ENCODE measurements around the gene NMD3. TPM values are rescaled to one million over a fixed set of nuclear protein-coding genes. Genes with fewer than 3 reads are reported as not detected.

The NMD3 gene
- polyA plus RNA-seq, 1 donor from 2014 or later = 25.3 TPM

DNA sequence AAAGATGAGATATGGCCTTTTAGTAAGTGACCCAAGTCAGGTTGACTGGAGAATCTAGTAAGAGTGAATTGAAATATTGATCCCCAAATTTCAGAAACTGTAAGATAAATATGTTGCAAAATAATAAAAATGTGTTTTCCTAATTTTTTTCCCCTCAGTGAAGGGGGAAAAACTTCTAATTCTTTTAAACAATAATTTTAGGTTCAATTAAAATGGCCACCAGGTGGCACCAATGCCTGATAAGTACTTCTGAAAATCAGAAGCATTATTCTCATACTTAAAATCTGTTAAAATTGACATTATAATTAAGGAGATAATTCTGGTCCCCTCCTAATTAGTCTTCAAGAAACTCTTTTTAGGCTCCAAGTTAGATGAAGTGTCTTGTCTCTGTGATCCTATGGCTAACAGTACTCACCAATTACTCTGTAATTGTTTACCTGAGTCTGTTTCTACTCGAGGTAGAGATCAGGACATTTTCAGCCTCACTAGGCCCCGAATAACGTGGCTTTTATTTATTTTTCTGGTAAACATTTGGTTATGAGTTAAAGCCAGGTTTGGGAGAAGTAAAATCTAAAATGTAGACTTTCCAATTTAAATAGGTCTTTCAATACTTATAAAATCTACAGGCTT lies 52.6 kb downstream of the NMD3 start:
- Histone ChIP-seq H4K20me1 (ENCODE audit: insufficient read depth) (no peaks in the 10 kb centered on the region), H3K79me2 (replicated peaks; ENCODE audit: insufficient read depth, low read length) (no peaks in the 10 kb centered on the region), H3K9me2 (ENCODE audit: insufficient read depth, low read length) (no peaks in the 10 kb centered on the region), H2AFZ (ENCODE audit: low read depth, low read length) (no peak overlapping the region), H3K27ac (ENCODE audit: low read length) (no peak overlapping the region), H3K4me3 (ENCODE audit: low read length) (no peak overlapping the region), H3K4me2 (ENCODE audit: low read length) (no peak overlapping the region), H3K9ac (ENCODE audit: low read length) (no peak overlapping the region), H3F3A (ENCODE audit: insufficient read depth, low read length, poor library complexity, severe bottlenecking) (no peaks in the 10 kb centered on the region), H3K36me3 (ENCODE audit: insufficient read depth, low read length) (no peaks in the 10 kb centered on the region), H3K27me3 (ENCODE audit: insufficient read depth, low read depth, low read length) (no peaks in the 10 kb centered on the region), H3K9me3 (ENCODE audit: low read length) (no peaks in the 10 kb centered on the region)
- TF ChIP-seq POLR2AphosphoS5 (IDR thresholded peaks at IDR 0.05) (no peak), EZH2 (IDR thresholded peaks at IDR 0.05; ENCODE audit: borderline replicate concordance, insufficient read depth, low read length, poor library complexity, severe bottlenecking) (no peak), TAF1 (IDR thresholded peaks at IDR 0.05; ENCODE audit: low read depth) (no peak), REST (IDR thresholded peaks at IDR 0.05; ENCODE audit: borderline replicate concordance) (no peak), MXI1 (conservative IDR thresholded peaks at IDR 0.05; ENCODE audit: poor library complexity, severe bottlenecking) (no peak), EP300 (conservative IDR thresholded peaks at IDR 0.05; ENCODE audit: poor library complexity, severe bottlenecking) (no peak), SMC3 (conservative IDR thresholded peaks at IDR 0.05; ENCODE audit: poor library complexity) (peak; percentile 81), RAD21 (conservative IDR thresholded peaks at IDR 0.05) (peak; percentile 69)
- TF ChIP-seq, protein P1, sequence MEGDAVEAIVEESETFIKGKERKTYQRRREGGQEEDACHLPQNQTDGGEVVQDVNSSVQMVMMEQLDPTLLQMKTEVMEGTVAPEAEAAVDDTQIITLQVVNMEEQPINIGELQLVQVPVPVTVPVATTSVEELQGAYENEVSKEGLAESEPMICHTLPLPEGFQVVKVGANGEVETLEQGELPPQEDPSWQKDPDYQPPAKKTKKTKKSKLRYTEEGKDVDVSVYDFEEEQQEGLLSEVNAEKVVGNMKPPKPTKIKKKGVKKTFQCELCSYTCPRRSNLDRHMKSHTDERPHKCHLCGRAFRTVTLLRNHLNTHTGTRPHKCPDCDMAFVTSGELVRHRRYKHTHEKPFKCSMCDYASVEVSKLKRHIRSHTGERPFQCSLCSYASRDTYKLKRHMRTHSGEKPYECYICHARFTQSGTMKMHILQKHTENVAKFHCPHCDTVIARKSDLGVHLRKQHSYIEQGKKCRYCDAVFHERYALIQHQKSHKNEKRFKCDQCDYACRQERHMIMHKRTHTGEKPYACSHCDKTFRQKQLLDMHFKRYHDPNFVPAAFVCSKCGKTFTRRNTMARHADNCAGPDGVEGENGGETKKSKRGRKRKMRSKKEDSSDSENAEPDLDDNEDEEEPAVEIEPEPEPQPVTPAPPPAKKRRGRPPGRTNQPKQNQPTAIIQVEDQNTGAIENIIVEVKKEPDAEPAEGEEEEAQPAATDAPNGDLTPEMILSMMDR (IDR thresholded peaks at IDR 0.05; ENCODE audit: poor library complexity, severe bottlenecking) = peak; percentile 71

DNA sequence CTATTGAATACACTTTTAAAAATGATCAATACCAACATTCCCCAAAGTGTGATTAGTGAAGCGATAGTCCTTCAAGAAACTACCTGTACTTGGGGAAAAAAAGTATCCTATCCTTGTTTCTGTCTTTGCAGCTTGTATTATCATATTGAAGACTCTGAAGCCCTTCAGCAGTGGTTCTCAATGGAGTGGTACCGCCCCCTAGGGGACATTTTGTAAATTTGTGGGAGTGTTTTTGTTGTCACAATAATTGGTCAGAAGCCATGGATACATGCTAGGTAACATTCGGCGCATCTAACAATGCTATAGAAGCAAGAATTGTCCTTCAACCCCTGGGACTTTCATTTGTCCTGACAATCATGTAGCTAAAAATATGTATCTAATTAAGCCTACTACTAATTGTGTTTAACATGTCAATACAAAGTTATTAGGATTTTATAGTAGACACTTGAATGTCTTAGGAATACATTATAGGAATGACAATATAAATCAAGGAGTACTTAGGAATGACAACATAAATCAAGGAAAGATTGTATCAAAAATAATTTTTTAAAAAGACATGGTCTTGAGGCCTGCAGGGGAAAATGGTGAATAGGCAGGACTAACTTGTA lies 53.7 kb downstream of the NMD3 start:
- Histone ChIP-seq H3K79me2 (replicated peaks; ENCODE audit: insufficient read depth, low read length) (no peaks in the 10 kb centered on the region), H2AFZ (ENCODE audit: low read depth, low read length) (no peak overlapping the region), H3K9me3 (ENCODE audit: low read length) (no peaks in the 10 kb centered on the region), H3K36me3 (ENCODE audit: insufficient read depth, low read length) (no peaks in the 10 kb centered on the region), H3K9ac (ENCODE audit: low read length) (no peak overlapping the region), H3K27ac (ENCODE audit: low read length) (no peak overlapping the region), H3K27me3 (ENCODE audit: insufficient read depth, low read depth, low read length) (no peaks in the 10 kb centered on the region), H3K4me2 (ENCODE audit: low read length) (no peak overlapping the region), H3F3A (ENCODE audit: insufficient read depth, low read length, poor library complexity, severe bottlenecking) (no peaks in the 10 kb centered on the region), H3K4me3 (ENCODE audit: low read length) (no peak overlapping the region), H4K20me1 (ENCODE audit: insufficient read depth) (no peaks in the 10 kb centered on the region), H3K9me2 (ENCODE audit: insufficient read depth, low read length) (no peaks in the 10 kb centered on the region)
- no peak for TF ChIP-seq SMC3 (conservative IDR thresholded peaks at IDR 0.05; ENCODE audit: poor library complexity)
- TF ChIP-seq, protein P1 (IDR thresholded peaks at IDR 0.05; ENCODE audit: poor library complexity, severe bottlenecking) = peak; percentile 47

Measured in neural cell (in vitro differentiated cells).